HEK293 (cell line): Measurements from ENCODE around the gene SKI.

Experiments
- ZNF404 ChIP-seq: fragments of 450-650 bp; formaldehyde crosslinking; IDR thresholded peaks from 2 replicates; pipeline ENCODE4 v1.5.1; 2017; ENCODE audit warnings: missing biosample characterization, missing genetic modification characterization
- ZNF623 ChIP-seq: fragments of 450-650 bp; formaldehyde crosslinking; IDR thresholded peaks from 2 replicates; pipeline ENCODE4 v1.5.1; 2016; ENCODE audit warnings: missing biosample characterization, missing genetic modification characterization
- TF ChIP-seq, protein P1 (sequence below): fragments of 450-650 bp; formaldehyde crosslinking; IDR thresholded peaks from 2 replicates; pipeline ENCODE4 v1.5.1; 2016; ENCODE audit warnings: missing biosample characterization, missing genetic modification characterization
- TF ChIP-seq, protein P2 (sequence below): fragments of 450-650 bp; formaldehyde crosslinking; IDR thresholded peaks from 2 replicates; pipeline ENCODE4 v1.5.1; 2016; ENCODE audit warnings: missing biosample characterization, missing genetic modification characterization
- TF ChIP-seq, protein P3 (sequence below): fragments of 450-650 bp; formaldehyde crosslinking; IDR thresholded peaks from 2 replicates; pipeline ENCODE4 v1.5.1; 2016; ENCODE audit warnings: missing biosample characterization, missing genetic modification characterization
- TF ChIP-seq, protein P4 (sequence below): fragments of 450-650 bp; formaldehyde crosslinking; IDR thresholded peaks from 2 replicates; pipeline ENCODE4 v1.5.1; 2017; ENCODE audit warnings: missing biosample characterization, missing genetic modification characterization

DNA sequence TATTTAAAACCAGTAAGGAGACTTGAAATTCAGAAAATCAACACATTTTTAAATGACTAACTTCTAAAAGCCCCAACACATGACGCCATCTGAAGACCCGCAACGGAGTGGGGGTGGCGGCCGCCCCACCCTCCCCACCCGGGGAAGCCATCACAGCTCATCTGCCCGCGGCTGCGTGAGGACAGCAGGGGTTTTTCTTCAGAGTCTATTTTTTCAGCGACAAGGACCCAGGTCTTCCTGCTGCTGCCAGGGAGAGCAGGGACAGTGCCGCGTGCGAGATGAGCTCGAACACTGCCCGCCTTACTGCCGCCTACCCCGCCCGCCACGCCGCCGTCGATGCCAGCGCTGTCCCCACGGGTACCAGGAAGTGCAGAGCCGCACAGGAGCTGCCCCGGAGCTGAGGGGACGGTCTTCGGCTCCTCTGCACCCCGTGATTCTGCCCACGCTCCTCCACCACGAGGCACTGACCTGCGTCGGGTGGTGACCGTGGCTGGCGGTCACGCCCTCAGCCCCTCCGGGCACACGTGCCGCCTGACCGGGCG is 79.0 kb downstream of the SKI start:
- TF ChIP-seq ZNF404 (no peak), ZNF623 (tag by site-specific recombination) (no peak)
- TF ChIP-seq, protein P1, sequence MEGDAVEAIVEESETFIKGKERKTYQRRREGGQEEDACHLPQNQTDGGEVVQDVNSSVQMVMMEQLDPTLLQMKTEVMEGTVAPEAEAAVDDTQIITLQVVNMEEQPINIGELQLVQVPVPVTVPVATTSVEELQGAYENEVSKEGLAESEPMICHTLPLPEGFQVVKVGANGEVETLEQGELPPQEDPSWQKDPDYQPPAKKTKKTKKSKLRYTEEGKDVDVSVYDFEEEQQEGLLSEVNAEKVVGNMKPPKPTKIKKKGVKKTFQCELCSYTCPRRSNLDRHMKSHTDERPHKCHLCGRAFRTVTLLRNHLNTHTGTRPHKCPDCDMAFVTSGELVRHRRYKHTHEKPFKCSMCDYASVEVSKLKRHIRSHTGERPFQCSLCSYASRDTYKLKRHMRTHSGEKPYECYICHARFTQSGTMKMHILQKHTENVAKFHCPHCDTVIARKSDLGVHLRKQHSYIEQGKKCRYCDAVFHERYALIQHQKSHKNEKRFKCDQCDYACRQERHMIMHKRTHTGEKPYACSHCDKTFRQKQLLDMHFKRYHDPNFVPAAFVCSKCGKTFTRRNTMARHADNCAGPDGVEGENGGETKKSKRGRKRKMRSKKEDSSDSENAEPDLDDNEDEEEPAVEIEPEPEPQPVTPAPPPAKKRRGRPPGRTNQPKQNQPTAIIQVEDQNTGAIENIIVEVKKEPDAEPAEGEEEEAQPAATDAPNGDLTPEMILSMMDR, result no peak
- TF ChIP-seq, protein P2, sequence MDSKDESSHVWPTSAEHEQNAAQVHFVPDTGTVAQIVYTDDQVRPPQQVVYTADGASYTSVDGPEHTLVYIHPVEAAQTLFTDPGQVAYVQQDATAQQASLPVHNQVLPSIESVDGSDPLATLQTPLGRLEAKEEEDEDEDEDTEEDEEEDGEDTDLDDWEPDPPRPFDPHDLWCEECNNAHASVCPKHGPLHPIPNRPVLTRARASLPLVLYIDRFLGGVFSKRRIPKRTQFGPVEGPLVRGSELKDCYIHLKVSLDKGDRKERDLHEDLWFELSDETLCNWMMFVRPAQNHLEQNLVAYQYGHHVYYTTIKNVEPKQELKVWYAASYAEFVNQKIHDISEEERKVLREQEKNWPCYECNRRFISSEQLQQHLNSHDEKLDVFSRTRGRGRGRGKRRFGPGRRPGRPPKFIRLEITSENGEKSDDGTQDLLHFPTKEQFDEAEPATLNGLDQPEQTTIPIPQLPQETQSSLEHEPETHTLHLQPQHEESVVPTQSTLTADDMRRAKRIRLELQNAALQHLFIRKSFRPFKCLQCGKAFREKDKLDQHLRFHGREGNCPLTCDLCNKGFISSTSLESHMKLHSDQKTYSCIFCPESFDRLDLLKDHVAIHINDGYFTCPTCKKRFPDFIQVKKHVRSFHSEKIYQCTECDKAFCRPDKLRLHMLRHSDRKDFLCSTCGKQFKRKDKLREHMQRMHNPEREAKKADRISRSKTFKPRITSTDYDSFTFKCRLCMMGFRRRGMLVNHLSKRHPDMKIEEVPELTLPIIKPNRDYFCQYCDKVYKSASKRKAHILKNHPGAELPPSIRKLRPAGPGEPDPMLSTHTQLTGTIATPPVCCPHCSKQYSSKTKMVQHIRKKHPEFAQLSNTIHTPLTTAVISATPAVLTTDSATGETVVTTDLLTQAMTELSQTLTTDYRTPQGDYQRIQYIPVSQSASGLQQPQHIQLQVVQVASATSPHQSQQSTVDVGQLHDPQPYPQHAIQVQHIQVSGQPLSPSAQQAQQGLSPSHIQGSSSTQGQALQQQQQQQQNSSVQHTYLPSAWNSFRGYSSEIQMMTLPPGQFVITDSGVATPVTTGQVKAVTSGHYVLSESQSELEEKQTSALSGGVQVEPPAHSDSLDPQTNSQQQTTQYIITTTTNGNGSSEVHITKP (tag by site-specific recombination), result no peak
- TF ChIP-seq, protein P3, sequence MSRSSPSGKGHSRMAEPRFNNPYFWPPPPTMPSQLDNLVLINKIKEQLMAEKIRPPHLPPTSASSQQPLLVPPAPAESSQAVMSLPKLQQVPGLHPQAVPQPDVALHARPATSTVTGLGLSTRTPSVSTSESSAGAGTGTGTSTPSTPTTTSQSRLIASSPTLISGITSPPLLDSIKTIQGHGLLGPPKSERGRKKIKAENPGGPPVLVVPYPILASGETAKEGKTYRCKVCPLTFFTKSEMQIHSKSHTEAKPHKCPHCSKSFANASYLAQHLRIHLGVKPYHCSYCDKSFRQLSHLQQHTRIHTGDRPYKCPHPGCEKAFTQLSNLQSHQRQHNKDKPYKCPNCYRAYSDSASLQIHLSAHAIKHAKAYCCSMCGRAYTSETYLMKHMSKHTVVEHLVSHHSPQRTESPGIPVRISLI (tag by site-specific recombination), result no peak
- TF ChIP-seq, protein P4, sequence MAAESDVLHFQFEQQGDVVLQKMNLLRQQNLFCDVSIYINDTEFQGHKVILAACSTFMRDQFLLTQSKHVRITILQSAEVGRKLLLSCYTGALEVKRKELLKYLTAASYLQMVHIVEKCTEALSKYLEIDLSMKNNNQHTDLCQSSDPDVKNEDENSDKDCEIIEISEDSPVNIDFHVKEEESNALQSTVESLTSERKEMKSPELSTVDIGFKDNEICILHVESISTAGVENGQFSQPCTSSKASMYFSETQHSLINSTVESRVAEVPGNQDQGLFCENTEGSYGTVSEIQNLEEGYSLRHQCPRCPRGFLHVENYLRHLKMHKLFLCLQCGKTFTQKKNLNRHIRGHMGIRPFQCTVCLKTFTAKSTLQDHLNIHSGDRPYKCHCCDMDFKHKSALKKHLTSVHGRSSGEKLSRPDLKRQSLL (tag by site-specific recombination), result no peak
